ENCODE measurements around the gene SERF2. TPM values are rescaled to one million over a fixed set of nuclear protein-coding genes. Genes with fewer than 3 reads are reported as not detected.

The SERF2 gene
- total and polyA plus RNA-seq, 10 of the 15 experiments (the other 5 are each of a cell fraction or from before 2014, with no cell fraction given): 464 to 4,159 (median 1,014) TPM

DNA sequence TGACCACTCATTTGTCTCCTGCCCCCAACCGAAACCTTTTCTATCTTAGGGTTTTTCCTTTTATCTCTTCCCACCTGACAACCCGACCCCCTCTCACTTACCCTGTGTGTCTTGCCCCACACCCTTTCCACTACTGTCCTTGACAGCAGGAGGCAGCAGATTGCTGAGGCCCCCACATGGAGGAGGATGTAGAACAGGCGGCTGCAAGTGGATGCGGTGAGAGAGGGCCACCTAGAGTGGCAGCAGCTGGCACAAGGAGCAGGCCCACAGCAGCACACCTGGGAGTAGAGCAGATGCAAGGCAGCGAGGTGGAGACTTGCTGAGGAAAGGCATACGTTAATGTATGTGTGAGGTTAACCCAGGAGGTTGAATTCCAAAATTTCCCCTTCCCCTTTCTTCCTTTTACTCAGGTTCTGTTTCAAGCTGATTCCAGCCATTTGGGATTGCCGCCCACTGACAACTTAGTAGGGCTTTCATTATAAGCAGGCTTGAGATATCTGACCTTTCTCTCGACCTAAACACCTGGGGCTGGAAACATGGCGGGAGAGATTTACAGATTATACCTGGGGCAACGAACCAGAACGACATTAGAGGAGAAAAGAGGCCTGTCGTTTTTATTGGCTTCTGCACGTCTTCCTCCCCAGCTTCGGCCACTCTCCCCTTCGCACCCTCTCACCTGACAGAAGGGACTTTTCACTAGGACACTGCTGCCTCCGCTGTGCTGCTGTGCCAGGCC is 7.3 kb downstream of the SERF2 start (continued):
- TF ChIP-seq SIX5 (IDR thresholded peaks at IDR 0.05; ENCODE audit: low read depth, low read length, severe bottlenecking): no peak
- TF ChIP-seq CREM (IDR thresholded peaks at IDR 0.05; ENCODE audit: low read depth): no peak
- TF ChIP-seq, protein P1, sequence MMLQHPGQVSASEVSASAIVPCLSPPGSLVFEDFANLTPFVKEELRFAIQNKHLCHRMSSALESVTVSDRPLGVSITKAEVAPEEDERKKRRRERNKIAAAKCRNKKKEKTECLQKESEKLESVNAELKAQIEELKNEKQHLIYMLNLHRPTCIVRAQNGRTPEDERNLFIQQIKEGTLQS (IDR thresholded peaks at IDR 0.05; ENCODE audit: borderline replicate concordance, extremely low read depth, low read depth, low read length): no peak
- TF ChIP-seq HDAC2 (IDR thresholded peaks at IDR 0.05): no peak
- TF ChIP-seq SP1 (IDR thresholded peaks at IDR 0.05; ENCODE audit: low read depth, low read length): no peak
- TF ChIP-seq NFIC (IDR thresholded peaks at IDR 0.05; ENCODE audit: low read depth, low read length): no peak; the same call in 1 of the 2 replicates
- TF ChIP-seq NR2F1 (conservative IDR thresholded peaks at IDR 0.05): no peak
- no peak for TF ChIP-seq POU2F2 (IDR thresholded peaks at IDR 0.05; ENCODE audit: borderline replicate concordance, low read depth, low read length)
- TF ChIP-seq PAX5 (IDR thresholded peaks at IDR 0.05; ENCODE audit: borderline replicate concordance, low read depth, low read length): 0 out of 2 replicates have a peak, but pooled peaks have one; percentile 6
- 0 out of 2 replicates have a peak, but pooled peaks have one; percentile 12 for TF ChIP-seq BMI1 (IDR thresholded peaks at IDR 0.05; ENCODE audit: borderline replicate concordance)
- TF ChIP-seq, protein P2, sequence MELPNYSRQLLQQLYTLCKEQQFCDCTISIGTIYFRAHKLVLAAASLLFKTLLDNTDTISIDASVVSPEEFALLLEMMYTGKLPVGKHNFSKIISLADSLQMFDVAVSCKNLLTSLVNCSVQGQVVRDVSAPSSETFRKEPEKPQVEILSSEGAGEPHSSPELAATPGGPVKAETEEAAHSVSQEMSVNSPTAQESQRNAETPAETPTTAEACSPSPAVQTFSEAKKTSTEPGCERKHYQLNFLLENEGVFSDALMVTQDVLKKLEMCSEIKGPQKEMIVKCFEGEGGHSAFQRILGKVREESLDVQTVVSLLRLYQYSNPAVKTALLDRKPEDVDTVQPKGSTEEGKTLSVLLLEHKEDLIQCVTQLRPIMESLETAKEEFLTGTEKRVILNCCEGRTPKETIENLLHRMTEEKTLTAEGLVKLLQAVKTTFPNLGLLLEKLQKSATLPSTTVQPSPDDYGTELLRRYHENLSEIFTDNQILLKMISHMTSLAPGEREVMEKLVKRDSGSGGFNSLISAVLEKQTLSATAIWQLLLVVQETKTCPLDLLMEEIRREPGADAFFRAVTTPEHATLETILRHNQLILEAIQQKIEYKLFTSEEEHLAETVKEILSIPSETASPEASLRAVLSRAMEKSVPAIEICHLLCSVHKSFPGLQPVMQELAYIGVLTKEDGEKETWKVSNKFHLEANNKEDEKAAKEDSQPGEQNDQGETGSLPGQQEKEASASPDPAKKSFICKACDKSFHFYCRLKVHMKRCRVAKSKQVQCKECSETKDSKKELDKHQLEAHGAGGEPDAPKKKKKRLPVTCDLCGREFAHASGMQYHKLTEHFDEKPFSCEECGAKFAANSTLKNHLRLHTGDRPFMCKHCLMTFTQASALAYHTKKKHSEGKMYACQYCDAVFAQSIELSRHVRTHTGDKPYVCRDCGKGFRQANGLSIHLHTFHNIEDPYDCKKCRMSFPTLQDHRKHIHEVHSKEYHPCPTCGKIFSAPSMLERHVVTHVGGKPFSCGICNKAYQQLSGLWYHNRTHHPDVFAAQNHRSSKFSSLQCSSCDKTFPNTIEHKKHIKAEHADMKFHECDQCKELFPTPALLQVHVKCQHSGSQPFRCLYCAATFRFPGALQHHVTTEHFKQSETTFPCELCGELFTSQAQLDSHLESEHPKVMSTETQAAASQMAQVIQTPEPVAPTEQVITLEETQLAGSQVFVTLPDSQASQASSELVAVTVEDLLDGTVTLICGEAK (IDR thresholded peaks at IDR 0.05; ENCODE audit: borderline replicate concordance): no peak
- TF ChIP-seq MYC (IDR thresholded peaks at IDR 0.05; ENCODE audit: insufficient read depth, insufficient read length, insufficient replicate concordance, low read length, severe bottlenecking): no peak
- no peak for TF ChIP-seq MYB (IDR thresholded peaks at IDR 0.05; ENCODE audit: borderline replicate concordance, low read depth, low read length)
- no peak for TF ChIP-seq TARDBP (IDR thresholded peaks at IDR 0.05; ENCODE audit: borderline replicate concordance)
- TF ChIP-seq HDGF (IDR thresholded peaks at IDR 0.05): no peak
- TF ChIP-seq MTA2 (IDR thresholded peaks at IDR 0.05; ENCODE audit: low read depth): no peak
- TF ChIP-seq TAF1 (IDR thresholded peaks at IDR 0.05; ENCODE audit: borderline replicate concordance, low read depth, low read length): no peak
- TF ChIP-seq RELA (IDR thresholded peaks at IDR 0.05; ENCODE audit: borderline replicate concordance, partially characterized antibody): no peak
- TF ChIP-seq JUND (IDR thresholded peaks at IDR 0.05; ENCODE audit: low read depth, low read length): no peak
- TF ChIP-seq PAX8 (IDR thresholded peaks at IDR 0.05): no peak
- no peak for TF ChIP-seq ZNF274 (IDR thresholded peaks at IDR 0.05; ENCODE audit: insufficient read depth, insufficient read length)
- no peak for TF ChIP-seq DPF2 (IDR thresholded peaks at IDR 0.05)
- TF ChIP-seq NFYB (IDR thresholded peaks at IDR 0.05; ENCODE audit: insufficient read depth, low read depth, low read length): no peak
